Lower leg skin (tissue), 4 donors: ENCODE measurements around the gene HBM. TPM values are rescaled to one million over a fixed set of nuclear protein-coding genes. Genes with fewer than 3 reads are reported as not detected.
"Not testable (repeated sequence)": the region's sequence is repeated elsewhere in the genome, so short reads cannot be mapped to it uniquely, and the experiment has no call there.

ENCODE experiments used
- DNase-seq, 2 donors: peaks; one replicate each; pipeline ENCODE4 v3.0.0-alpha.2; 2019; ENCODE audit warnings: low spot score in 2 of 2
- H3K4me3 ChIP-seq: fragments of 200-600 bp; sonication (generic); 2 replicates; pipeline ENCODE4 v1.5.1; 2017; ENCODE audit warnings: mild to moderate bottlenecking, low read depth; ENCODE audit not compliant: poor library complexity, severe bottlenecking
- POLR2A ChIP-seq, 2 donors: fragments of 450-650 bp; IDR thresholded peaks; one replicate each; pipeline ENCODE4 v1.6.1; 2016 to 2017; ENCODE audit warnings: antibody characterized with exemption in 2 of 2, mild to moderate bottlenecking in 1 of 2, moderate library complexity in 1 of 2
- WGBS, 2 donors: methylation state at CpG; one replicate each; pipeline ENCODE4 v1.1.5; 2018; 5-methylcytosine and 5-hydroxymethylcytosine counted together
- intact Hi-C: fragments of 100-400 bp; cut with DNase I; formaldehyde crosslinking; loops from one replicate; pipeline ENCODE4 v1.15.0; 2023; ENCODE audit warnings: low total_unique reads
- total RNA-seq, 4 donors: library from RNA; depleted of rRNA; stranded (reverse); fragments of >200 nt; gene quantifications; one replicate each; pipeline ENCODE4 v1.1.0, GENCODE V29; 2016
- TF ChIP-seq, protein P1 (sequence below), 3 donors: fragments of 450-650 bp; IDR thresholded peaks; one replicate each; pipeline ENCODE4 v1.5.1; 2016; ENCODE audit warnings: antibody characterized with exemption in 3 of 3, mild to moderate bottlenecking in 3 of 3, moderate library complexity in 2 of 3

HBM gene
- total RNA-seq, 4 donors from 2014 or later: not detected

DNA sequence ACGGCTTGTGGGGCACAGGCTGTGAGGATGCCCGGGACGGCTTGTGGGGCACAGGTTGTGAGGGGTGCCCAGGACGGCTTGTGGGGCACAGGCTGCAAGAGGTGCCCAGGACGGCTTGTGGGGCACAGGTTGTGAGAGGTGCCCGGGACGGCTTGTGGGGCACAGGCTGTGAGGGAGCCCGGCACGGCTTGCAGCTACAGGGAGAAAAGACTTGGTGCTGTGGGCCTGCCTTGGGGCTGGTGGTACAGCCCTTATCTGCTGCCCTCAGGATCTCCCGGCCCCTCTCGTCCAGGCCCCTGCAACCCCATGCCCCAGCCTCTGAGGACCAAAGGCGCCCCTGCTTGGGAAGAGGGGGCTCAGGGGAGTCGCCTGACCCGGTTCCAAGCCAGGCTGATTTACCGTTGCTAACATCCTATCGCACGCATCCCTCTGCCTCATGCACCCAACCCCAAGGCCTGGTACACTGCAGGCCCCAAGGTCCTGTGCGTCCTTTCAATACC lies 5.0 kb upstream of the HBM start:
- 61 to 73% methylated on average over 14 to 18 of the region's 18 CpGs for WGBS, 2 donors
- TF ChIP-seq POLR2A (IDR thresholded peaks at IDR 0.05): no peak
- TF ChIP-seq, protein P1, sequence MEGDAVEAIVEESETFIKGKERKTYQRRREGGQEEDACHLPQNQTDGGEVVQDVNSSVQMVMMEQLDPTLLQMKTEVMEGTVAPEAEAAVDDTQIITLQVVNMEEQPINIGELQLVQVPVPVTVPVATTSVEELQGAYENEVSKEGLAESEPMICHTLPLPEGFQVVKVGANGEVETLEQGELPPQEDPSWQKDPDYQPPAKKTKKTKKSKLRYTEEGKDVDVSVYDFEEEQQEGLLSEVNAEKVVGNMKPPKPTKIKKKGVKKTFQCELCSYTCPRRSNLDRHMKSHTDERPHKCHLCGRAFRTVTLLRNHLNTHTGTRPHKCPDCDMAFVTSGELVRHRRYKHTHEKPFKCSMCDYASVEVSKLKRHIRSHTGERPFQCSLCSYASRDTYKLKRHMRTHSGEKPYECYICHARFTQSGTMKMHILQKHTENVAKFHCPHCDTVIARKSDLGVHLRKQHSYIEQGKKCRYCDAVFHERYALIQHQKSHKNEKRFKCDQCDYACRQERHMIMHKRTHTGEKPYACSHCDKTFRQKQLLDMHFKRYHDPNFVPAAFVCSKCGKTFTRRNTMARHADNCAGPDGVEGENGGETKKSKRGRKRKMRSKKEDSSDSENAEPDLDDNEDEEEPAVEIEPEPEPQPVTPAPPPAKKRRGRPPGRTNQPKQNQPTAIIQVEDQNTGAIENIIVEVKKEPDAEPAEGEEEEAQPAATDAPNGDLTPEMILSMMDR (IDR thresholded peaks at IDR 0.05): no peak
- no peak for DNase-seq
- no peak overlapping the region for H3K4me3 ChIP-seq
- intact Hi-C loops: no loop called here

DNA sequence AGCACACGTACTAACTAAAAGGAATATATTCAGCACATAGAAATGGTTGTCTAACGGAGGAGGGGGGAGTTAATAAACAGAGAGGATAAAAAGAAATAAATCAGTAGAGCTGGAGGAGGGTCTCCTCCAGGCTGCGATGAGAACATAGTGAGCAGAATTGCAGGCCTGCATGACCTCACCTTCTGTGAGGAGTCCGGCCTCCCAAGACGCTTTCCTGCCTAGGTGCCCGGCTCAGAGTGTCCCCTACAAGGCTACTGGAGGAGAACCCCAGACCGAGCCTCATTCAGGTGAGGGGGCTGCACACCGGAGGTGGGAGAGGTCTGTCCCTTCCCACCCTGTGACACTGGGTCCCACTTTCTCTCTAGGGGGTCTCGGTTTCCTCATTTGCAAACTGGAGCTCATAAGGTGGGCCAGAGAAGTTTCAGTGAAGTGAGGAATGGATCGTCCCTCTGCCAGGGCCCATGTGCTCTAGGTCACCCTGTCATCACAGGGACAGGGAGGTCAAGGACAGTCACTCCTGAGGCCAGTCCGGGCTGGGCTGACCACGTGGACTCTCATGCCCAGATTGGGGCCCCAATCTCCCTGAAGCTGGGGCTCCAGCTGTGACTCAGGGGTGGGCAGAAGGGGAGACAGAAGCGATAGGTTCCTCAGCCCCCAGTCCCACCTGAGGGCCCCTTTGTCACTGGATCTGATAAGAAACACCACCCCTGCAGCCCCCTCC lies 3.3 kb upstream of the HBM start:
- no peak overlapping the region for H3K4me3 ChIP-seq
- TF ChIP-seq, protein P1 (IDR thresholded peaks at IDR 0.05): no peak
- no peak for TF ChIP-seq POLR2A (IDR thresholded peaks at IDR 0.05)
- DNase-seq: no peak
- WGBS, 2 donors: 79 to 88% methylated on average over 13 of the region's 13 CpGs
- intact Hi-C loops: no loop called here

DNA sequence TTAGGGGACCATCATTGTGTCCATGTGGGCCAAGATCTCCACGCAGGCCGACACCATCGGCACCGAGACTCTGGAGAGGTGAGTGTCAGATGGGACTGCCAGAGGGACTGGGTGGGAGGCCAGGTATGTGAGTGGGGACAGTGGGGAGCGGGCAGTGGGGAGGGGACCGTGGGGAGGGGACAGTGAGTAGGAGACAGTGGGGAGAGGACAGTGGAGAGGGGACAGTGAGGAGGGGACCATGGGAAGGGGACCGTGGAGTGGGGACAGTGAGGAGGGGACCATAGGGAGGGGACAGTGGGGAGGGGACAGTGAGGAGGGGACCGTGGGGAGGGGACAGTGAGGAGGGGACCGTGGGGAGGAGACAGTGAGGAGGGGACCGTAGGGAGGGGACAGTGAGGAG lies 2.6 kb upstream of the HBM start:
- 74 to 76% methylated on average over 10 of the region's 10 CpGs for WGBS, 2 donors
- intact Hi-C loops, H3K4me3 ChIP-seq, DNase-seq: not testable (repeated sequence)

DNA sequence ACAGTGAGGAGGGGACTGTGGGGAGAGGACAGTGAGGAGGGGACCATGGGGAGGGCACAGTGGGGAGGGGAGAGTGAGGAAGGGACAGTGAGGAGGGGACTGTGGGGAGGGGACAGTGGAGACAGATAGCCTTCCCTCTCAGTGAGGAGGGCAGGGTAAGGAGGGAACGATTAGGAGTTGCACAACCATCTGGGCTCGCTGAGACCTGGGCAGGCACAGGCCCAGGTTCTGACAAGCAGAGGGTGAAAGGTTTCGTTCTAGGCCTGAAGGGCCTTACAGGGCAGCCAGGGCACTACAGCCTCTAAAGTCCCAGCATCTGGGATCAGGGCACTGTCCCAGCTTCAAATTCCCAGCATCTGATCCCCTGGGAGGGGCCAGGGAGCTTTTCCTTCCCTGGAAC lies 2.1 kb upstream of the HBM start:
- H3K4me3 ChIP-seq, intact Hi-C loops, DNase-seq: not testable (repeated sequence)
- WGBS, 2 donors: 15 to 23% methylated on average over 2 to 3 of the region's 3 CpGs

DNA sequence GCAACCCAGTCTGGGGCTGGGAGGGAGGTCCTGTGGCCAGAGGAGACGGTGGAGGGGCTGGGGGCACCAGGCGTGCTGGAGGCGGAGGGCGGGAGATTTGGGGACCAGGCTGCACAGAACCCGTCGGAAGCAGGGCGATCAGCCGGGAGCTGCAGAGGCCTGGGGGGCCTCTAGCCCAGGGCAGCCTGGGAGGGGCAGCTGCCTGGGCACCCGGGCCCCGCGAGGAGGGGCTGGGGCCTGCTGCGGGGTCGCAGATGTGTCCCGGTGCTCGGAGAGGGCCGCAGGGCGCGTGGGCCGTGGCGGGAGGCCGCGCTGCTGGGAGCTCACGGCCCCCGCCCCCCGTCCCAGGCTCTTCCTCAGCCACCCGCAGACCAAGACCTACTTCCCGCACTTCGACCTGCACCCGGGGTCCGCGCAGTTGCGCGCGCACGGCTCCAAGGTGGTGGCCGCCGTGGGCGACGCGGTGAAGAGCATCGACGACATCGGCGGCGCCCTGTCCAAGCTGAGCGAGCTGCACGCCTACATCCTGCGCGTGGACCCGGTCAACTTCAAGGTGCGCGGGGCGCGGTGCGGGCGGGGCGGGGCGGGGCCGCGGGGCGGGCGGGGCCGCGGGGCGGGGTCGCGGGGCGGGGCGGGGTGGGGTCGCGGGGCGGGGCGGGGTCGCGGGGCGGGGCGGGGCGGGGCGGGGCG lies 1.5 kb upstream of the HBM start:
- H3K4me3 ChIP-seq, intact Hi-C loops, DNase-seq: not testable (repeated sequence)
- no CpG with 5 or more reads among the region's 80 CpGs for WGBS, 2 donors

DNA sequence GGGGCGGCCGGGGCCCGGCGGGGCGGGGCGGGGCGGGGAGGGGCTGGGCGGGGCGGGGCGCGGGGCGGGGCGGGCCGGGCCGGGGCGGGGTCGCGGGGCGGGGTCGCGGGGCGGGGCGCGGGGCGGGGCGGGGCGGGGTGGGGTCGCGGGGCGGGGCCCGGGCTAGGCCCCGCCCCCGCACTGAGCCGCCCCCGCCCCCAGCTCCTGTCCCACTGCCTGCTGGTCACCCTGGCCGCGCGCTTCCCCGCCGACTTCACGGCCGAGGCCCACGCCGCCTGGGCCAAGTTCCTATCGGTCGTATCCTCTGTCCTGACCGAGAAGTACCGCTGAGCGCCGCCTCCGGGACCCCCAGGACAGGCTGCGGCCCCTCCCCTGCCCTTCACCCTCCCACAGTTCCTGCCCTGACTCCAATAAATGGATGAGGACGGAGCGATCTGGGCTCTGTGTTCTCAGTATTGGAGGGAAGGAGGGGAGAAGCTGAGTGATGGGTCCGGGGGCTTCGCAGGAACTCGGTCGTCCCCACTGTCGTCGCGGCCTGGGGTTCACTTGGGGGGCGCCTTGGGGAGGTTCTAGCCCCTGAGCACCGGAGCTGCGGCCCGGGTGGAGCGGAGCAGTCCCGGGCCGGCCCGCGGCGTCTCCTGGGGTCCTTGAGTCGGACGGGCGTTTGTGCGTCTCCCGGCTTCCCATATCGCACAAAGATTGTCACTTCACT lies 795 bp upstream of the HBM start:
- intact Hi-C loops: no loop called here
- TF ChIP-seq, protein P1 (IDR thresholded peaks at IDR 0.05): no peak
- TF ChIP-seq POLR2A (IDR thresholded peaks at IDR 0.05): no peak
- H3K4me3 ChIP-seq: no peak overlapping the region
- WGBS, 2 donors: 2 to 6% methylated on average over 33 to 42 of the region's 77 CpGs
- no peak for DNase-seq
